Esophagus squamous epithelium (tissue), 5 donors: ENCODE results near the gene GUCY2D. TPM values are rescaled to one million over a fixed set of nuclear protein-coding genes. Genes with fewer than 3 reads are reported as not detected.

ENCODE experiments used
- DNase-seq: peaks from one replicate; lab custom pipeline; 2025; lab: John Stamatoyannopoulos, UW
- H3K27ac ChIP-seq, 4 donors: fragments of 200-600 bp; sonication (generic); one replicate each; pipeline ENCODE4 v1.5.1; 2016 to 2019; ENCODE audit warnings: mild to moderate bottlenecking in 1 of 4
- H3K27me3 ChIP-seq, 4 donors: fragments of 200-600 bp; sonication (generic); 1 replicate in 3 of 4; 2 replicates in 1 of 4; pipeline versions ENCODE4 v1.5.1 to v1.6.0; 2017 to 2021; ENCODE audit warnings: antibody characterized with exemption in 1 of 4
- H3K36me3 ChIP-seq, 3 donors: fragments of 200-600 bp; sonication (generic); one replicate each; pipeline ENCODE4 v1.5.1; 2016 to 2019
- H3K4me1 ChIP-seq, 3 donors: fragments of 200-600 bp; sonication (generic); one replicate each; pipeline ENCODE4 v1.5.1; 2017 to 2019
- H3K4me3 ChIP-seq, 4 donors: fragments of 200-600 bp; sonication (generic); 1 replicate in 3 of 4; 2 replicates in 1 of 4; pipeline ENCODE4 v1.5.1; 2016 to 2019; ENCODE audit warnings: mild to moderate bottlenecking in 2 of 4, moderate library complexity in 1 of 4
- H3K9me3 ChIP-seq, 3 donors: fragments of 200-600 bp; sonication (generic); one replicate each; pipeline ENCODE4 v1.5.1; 2016 to 2019
- CTCF ChIP-seq, 6 experiments: fragments of 450-650 bp in 4 of 6; fragments of 200-600 bp in 2 of 6; sonication (generic) in 2 of 6; IDR thresholded peaks; one replicate each; pipeline ENCODE4 v1.5.1; 2016 to 2019; ENCODE audit warnings: antibody characterized with exemption in 6 of 6, mild to moderate bottlenecking in 4 of 6, moderate library complexity in 4 of 6
- POLR2A ChIP-seq, 4 donors: fragments of 450-650 bp; IDR thresholded peaks; one replicate each; pipeline ENCODE4 v1.6.1; 2017; ENCODE audit warnings: antibody characterized with exemption in 4 of 4, mild to moderate bottlenecking in 4 of 4, moderate library complexity in 3 of 4
- WGBS, 2 donors: methylation state at CpG; one replicate each; pipeline ENCODE4 v1.1.5; 2018; 5-methylcytosine and 5-hydroxymethylcytosine counted together
- intact Hi-C: fragments of 100-400 bp; cut with DNase I; formaldehyde crosslinking; loops from one replicate; pipeline ENCODE4 v1.15.0; 2022
- total RNA-seq, 4 donors: library from RNA; depleted of rRNA; stranded (reverse); fragments of >200 nt; gene quantifications; one replicate each; pipeline ENCODE4 v1.1.0, GENCODE V29; 2016
- donor health status: DM: yes; HTN: yes; CAD: no.

Gene GUCY2D
- total RNA-seq, 4 donors from 2014 or later: not detected

DNA sequence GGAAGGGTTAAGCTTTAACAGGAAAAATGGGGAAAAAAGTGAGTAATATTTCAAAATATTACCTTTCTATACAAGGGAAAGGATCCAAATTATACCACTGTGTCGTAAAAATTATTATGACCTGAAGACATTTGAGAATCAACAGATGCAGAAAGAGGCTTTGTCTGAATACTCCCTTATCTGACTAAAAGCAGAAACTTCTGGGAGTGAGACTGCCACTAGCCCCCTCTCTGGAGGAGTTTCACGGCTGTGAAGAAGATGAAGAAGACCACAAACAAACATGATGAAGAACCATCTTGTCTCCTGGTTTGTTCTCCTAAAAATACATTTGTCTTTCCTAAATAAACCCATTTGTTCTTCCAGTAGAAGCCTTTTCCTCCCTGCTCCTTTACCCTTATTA is 41.0 kb upstream of the GUCY2D start:
- intact Hi-C loops: no loop called here
- no peaks in the 10 kb centered on the region for H3K4me1 ChIP-seq
- no peak for TF ChIP-seq CTCF (IDR thresholded peaks at IDR 0.05)
- TF ChIP-seq POLR2A (IDR thresholded peaks at IDR 0.05): no peak
- DNase-seq: no peak
- no peaks in the 10 kb centered on the region for H3K9me3 ChIP-seq
- H3K36me3 ChIP-seq: no peaks in the 10 kb centered on the region
- H3K4me3 ChIP-seq: no peak overlapping the region
- 37 to 44% methylated on average over 2 of the region's 2 CpGs for WGBS, 2 donors
- peaks cover 0 to 32% (median 0%) of the 10 kb centered on the region in 4 donors for H3K27me3 ChIP-seq
- H3K27ac ChIP-seq: no peak overlapping the region

- no peak overlapping the region for H3K27ac ChIP-seq
- H3K4me3 ChIP-seq: no peak overlapping the region
- H3K4me1 ChIP-seq: peaks cover 0 to 19% (median 0%) of the 10 kb centered on the region in 3 donors
- peaks cover 0 to 11% (median 0%) of the 10 kb centered on the region in 4 donors for H3K27me3 ChIP-seq
- no peaks in the 10 kb centered on the region for H3K9me3 ChIP-seq
- TF ChIP-seq CTCF (IDR thresholded peaks at IDR 0.05): no peak
- TF ChIP-seq POLR2A (IDR thresholded peaks at IDR 0.05): no peak
- intact Hi-C loops: no loop called here
- WGBS, 2 donors: 60 to 66% methylated on average over 2 of the region's 2 CpGs
- no peaks in the 10 kb centered on the region for H3K36me3 ChIP-seq
- no peak for DNase-seq
Measured at GRCh38 chr17:7967751-7968150, 34.7 kb upstream of the GUCY2D start.

GRCh38 chr17:7969433-7969832 is 33.0 kb upstream of the GUCY2D start:
- WGBS, 2 donors: 56 to 58% methylated on average over 5 to 6 of the region's 6 CpGs
- no peak for DNase-seq
- intact Hi-C loops: no loop called here

GRCh38 chr17:7971651-7972050 is 30.8 kb upstream of the GUCY2D start:
- intact Hi-C loops: no loop called here
- no peak for DNase-seq
- Histone ChIP-seq H3K27me3 (peaks cover 0 to 11% (median 0%) of the 10 kb centered on the region in 4 donors), H3K36me3 (no peaks in the 10 kb centered on the region), H3K9me3 (peaks cover 0 to 18% (median 17%) of the 10 kb centered on the region in 3 donors), H3K4me1 (peaks cover 0 to 19% (median 0%) of the 10 kb centered on the region in 3 donors), H3K4me3 (no peak overlapping the region), H3K27ac (no peak overlapping the region)
- no peak for TF ChIP-seq POLR2A (IDR thresholded peaks at IDR 0.05)
- TF ChIP-seq CTCF (IDR thresholded peaks at IDR 0.05): no peak
- 49 to 63% methylated on average over 4 of the region's 4 CpGs for WGBS, 2 donors

More at GRCh38 chr17:7969433-7969832, 33.0 kb upstream of the GUCY2D start:
- Histone ChIP-seq H3K9me3 (peaks cover 0 to 6% (median 4%) of the 10 kb centered on the region in 3 donors), H3K27me3 (peaks cover 0 to 11% (median 0%) of the 10 kb centered on the region in 4 donors), H3K4me1 (peaks cover 0 to 19% (median 0%) of the 10 kb centered on the region in 3 donors), H3K4me3 (no peak overlapping the region), H3K27ac (no peak overlapping the region), H3K36me3 (no peaks in the 10 kb centered on the region)
- TF ChIP-seq POLR2A (IDR thresholded peaks at IDR 0.05): no peak
- TF ChIP-seq CTCF (IDR thresholded peaks at IDR 0.05): no peak

- H3K9me3 ChIP-seq: peaks cover 0 to 18% (median 17%) of the 10 kb centered on the region in 3 donors
- TF ChIP-seq POLR2A (IDR thresholded peaks at IDR 0.05): no peak
- no peak for TF ChIP-seq CTCF (IDR thresholded peaks at IDR 0.05)
- H3K36me3 ChIP-seq: no peaks in the 10 kb centered on the region
- peaks cover 0 to 11% (median 0%) of the 10 kb centered on the region in 4 donors for H3K27me3 ChIP-seq
- no peak for DNase-seq
- intact Hi-C loops: no loop called here
- no peak overlapping the region for H3K27ac ChIP-seq
- H3K4me1 ChIP-seq: peaks cover 0 to 19% (median 0%) of the 10 kb centered on the region in 3 donors
- WGBS, 2 donors: 79 to 86% methylated on average over 4 to 8 of the region's 8 CpGs
- H3K4me3 ChIP-seq: no peak overlapping the region
Measured at GRCh38 chr17:7972131-7972785, 30.2 kb upstream of the GUCY2D start.
